Testis (tissue), 3 donors: ENCODE data around the gene BLVRB. TPM values are rescaled to one million over a fixed set of nuclear protein-coding genes. Genes with fewer than 3 reads are reported as not detected.

ENCODE experiments used
- DNase-seq: peaks from one replicate; pipeline ENCODE4 v3.0.0-alpha.2; 2019
- H3K27ac ChIP-seq, 2 donors: fragments of 200-600 bp; sonication (generic); one replicate each; pipeline ENCODE4 v1.5.1; 2019
- H3K27me3 ChIP-seq: fragments of 200-600 bp; sonication (generic); one replicate; pipeline ENCODE4 v1.5.1; 2019
- H3K36me3 ChIP-seq: fragments of 200-600 bp; sonication (generic); one replicate; pipeline ENCODE4 v1.5.1; 2017; ENCODE audit warnings: low read depth; ENCODE audit errors: missing control alignments
- H3K4me1 ChIP-seq: fragments of 200-600 bp; sonication (generic); one replicate; pipeline ENCODE4 v1.5.1; 2019
- H3K4me3 ChIP-seq, 2 donors: fragments of 200-600 bp; sonication (generic); one replicate each; pipeline ENCODE4 v1.5.1; 2017 to 2019
- H3K9me3 ChIP-seq: fragments of 200-600 bp; sonication (generic); one replicate; pipeline ENCODE4 v1.5.1; 2017
- POLR2A ChIP-seq: fragments of 450-650 bp; IDR thresholded peaks from one replicate; pipeline ENCODE4 v1.6.1; 2017; ENCODE audit warnings: antibody characterized with exemption, mild to moderate bottlenecking, moderate library complexity
- WGBS, 2 donors: methylation state at CpG; one replicate each; pipeline ENCODE4 v1.1.5; 2018; 5-methylcytosine and 5-hydroxymethylcytosine counted together
- intact Hi-C: fragments of 100-400 bp; cut with DNase I; formaldehyde crosslinking; loops from one replicate; pipeline ENCODE4 v1.15.1; 2023; ENCODE audit warnings: low total_unique reads
- polyA plus RNA-seq: library from polyadenylated mRNA; stranded (reverse); fragments of 350-450 nt; fragmentation: Illumina TruSeq; extraction: RNeasy Lipid Tissue Mini Kit (QIAGEN cat#74804); gene quantifications from one replicate; pipeline ENCODE4 v1.2.3, GENCODE V29; 2014; ENCODE audit warnings: low read depth, low replicate concordance; ENCODE audit not compliant: insufficient read depth
- total RNA-seq, 2 donors: library from RNA; depleted of rRNA; stranded (reverse); fragments of >200 nt; gene quantifications; one replicate each; pipeline ENCODE4 v1.2.3, GENCODE V29; 2016
- TF ChIP-seq, protein P1 (sequence below), 3 experiments: fragments of 450-650 bp in 2 of 3; fragments of 200-600 bp in 1 of 3; sonication (generic) in 1 of 3; IDR thresholded peaks; one replicate each; pipeline ENCODE4 v1.5.1; 2016 to 2019; ENCODE audit warnings: antibody characterized with exemption in 3 of 3, mild to moderate bottlenecking in 2 of 3, moderate library complexity in 1 of 3

The BLVRB gene
- total and polyA plus RNA-seq, 3 donors from 2014 or later, result 25.0 to 43.3 (median 36.8) TPM

DNA sequence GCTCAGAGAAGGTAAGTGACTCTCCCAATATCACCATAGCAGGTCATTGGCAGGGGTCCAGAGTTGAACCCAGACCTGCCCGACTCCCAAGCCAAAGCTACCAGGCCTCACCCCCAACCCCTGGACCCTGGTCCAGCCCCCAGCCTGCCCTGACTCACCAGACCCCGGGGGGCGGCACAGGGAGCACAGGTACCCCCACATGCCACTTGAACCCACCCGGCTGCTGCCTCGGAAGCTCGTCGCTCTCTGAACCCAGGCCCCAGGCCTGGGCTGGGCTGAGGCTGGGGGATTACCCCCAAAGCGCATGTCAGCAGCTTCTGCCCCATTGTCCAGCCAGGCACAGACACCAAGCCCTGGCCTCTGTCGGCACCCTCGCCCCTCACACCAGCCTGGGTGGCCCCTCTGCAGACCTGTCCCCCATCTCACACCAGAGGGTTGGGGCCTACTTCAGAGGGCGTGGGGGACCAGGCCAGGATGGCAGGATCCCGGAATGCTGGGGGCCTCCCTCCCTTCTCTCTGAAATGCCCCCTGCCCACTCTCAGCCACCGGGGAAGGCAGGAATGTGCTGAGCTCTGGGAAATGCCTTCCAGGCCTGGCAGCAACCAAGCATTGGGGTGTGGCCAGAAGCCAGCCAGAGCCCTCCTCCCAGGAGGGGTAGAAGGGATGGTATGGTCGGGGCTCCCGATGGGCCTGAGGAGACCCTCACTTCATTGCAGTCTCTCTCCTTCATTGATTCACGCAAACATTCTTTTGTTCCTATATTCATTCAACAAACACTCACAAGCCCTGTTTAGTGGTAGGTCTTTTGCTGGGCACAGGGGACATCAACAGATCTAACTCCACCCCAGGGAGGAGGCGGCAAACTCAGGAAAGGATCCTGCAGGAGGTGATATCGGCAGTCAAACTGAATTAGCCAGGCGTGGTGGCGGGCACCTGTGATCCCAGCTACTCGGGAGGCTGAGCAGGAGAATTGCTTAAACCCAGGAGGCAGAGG lies 50.7 kb downstream of the BLVRB start:
- WGBS, 2 donors, result 92 to 94% methylated on average over 8 to 21 of the region's 21 CpGs
- no peak for DNase-seq
- Histone ChIP-seq H3K9me3 (no peaks in the 10 kb centered on the region), H3K36me3 (no peaks in the 10 kb centered on the region), H3K4me1 (peaks cover 15% of the 10 kb centered on the region), H3K27ac (no peak overlapping the region), H3K4me3 (no peak overlapping the region), H3K27me3 (no peaks in the 10 kb centered on the region)
- TF ChIP-seq, protein P1, sequence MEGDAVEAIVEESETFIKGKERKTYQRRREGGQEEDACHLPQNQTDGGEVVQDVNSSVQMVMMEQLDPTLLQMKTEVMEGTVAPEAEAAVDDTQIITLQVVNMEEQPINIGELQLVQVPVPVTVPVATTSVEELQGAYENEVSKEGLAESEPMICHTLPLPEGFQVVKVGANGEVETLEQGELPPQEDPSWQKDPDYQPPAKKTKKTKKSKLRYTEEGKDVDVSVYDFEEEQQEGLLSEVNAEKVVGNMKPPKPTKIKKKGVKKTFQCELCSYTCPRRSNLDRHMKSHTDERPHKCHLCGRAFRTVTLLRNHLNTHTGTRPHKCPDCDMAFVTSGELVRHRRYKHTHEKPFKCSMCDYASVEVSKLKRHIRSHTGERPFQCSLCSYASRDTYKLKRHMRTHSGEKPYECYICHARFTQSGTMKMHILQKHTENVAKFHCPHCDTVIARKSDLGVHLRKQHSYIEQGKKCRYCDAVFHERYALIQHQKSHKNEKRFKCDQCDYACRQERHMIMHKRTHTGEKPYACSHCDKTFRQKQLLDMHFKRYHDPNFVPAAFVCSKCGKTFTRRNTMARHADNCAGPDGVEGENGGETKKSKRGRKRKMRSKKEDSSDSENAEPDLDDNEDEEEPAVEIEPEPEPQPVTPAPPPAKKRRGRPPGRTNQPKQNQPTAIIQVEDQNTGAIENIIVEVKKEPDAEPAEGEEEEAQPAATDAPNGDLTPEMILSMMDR (IDR thresholded peaks at IDR 0.05), result no peak
- no peak for TF ChIP-seq POLR2A
- intact Hi-C loops, result no loop called here

DNA sequence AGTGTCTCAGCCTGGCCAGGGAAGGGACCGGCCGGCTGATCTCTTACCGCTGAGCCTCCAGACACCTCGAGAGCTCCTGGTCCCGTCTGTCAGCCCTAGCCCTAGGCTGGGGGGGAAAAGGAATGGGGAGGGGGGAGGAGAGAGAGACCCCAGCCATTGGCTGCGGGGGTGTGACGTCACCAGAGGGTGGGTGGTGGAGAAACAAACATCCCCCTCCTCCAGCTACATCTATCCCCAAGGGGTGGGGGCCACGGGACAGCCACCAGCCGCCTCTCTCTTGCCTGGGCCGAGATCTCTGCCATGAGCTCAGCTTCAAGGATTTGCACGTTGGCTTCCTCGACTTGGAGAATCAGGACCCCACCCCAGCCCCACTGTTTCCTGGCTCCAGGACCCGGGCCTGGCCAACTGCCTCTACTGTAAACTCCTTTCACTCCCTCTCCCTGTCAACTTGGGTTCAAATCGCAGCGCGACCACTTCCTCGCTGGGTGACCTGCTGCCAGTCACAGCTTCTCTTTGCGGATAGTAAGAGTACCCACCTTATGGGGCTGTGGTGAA lies 52.2 kb downstream of the BLVRB start, which contains the start of gene PRX:
Gene PRX, minus strand, starts transcription at position 88 of the 555 bp plus-strand sequence. CDS start 5,446 bp downstream, outside the sequence.
- DNase-seq, result no peak
- peaks cover 15% of the 10 kb centered on the region for H3K4me1 ChIP-seq
- WGBS, 2 donors, result 51 to 61% methylated on average over 14 to 18 of the region's 18 CpGs
- TF ChIP-seq POLR2A, result no peak
- H3K27ac ChIP-seq, result no peak within 1 kb of the TSS
- H3K4me3 ChIP-seq, result no peak within 1 kb of the TSS
- no peaks in the 10 kb centered on the region for H3K27me3 ChIP-seq
- no peaks in the 10 kb centered on the region for H3K9me3 ChIP-seq
- intact Hi-C loops, result no loop called here
- no peaks in the 10 kb centered on the region for H3K36me3 ChIP-seq

DNA sequence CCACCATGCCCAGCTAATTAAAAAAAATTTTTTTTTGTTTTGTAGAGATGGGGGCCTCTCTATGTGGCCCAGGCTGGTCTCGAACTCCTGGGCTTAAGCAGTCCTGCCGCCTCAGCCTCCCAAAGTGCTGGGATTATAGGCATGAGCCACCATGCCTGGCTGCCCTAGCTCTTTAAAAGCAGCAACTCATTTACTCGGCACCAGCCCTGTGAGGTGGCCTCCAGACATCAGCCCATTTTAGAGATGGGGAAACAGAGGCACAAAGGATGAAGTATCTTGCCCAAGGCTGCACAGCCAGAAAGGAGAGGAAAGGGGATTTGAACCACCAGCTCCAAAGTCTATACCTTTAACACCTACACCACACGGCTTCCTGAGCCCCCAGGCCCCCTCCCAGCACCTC lies 52.7 kb downstream of the BLVRB start:
- H3K27me3 ChIP-seq, result no peaks in the 10 kb centered on the region
- no peaks in the 10 kb centered on the region for H3K36me3 ChIP-seq
- WGBS, 2 donors, result 77 to 78% methylated on average over 4 of the region's 4 CpGs
- intact Hi-C loops, result no loop called here
- no peak overlapping the region for H3K27ac ChIP-seq
- no peak for DNase-seq
- H3K4me1 ChIP-seq, result peaks cover 15% of the 10 kb centered on the region
- H3K4me3 ChIP-seq, result no peak overlapping the region
- TF ChIP-seq POLR2A, result no peak
- TF ChIP-seq, protein P1 (IDR thresholded peaks at IDR 0.05), result no peak
- H3K9me3 ChIP-seq, result no peaks in the 10 kb centered on the region

DNA sequence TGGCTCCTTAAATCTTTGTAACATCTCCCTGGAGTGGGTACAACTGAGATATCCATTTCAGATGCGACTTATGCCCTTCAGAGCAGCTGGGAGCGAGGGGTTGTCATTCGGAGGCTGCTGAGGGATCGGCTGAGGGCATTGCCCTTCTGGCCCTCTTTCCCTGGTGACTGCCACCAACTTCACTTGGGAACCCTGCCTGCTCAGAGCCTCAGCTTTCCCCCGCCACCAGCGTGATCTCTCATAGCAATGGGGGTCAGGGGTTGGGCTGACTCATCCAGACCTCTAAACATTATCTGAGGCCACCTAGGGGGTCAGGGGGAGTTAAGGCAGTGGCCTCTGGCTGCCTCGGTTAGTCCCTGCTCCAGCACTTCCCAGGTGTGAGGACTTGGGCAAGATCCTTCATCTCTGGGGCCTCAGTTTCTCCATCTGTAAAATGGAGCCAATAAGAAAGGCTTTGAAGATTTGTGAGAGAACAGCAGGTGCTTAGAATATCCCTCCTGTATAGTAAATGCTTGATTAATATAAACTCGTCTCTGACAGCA lies 53.5 kb downstream of the BLVRB start:
- no peaks in the 10 kb centered on the region for H3K9me3 ChIP-seq
- TF ChIP-seq, protein P1 (IDR thresholded peaks at IDR 0.05), result no peak
- no peak for TF ChIP-seq POLR2A
- intact Hi-C loops, result no loop called here
- no peak for DNase-seq
- H3K27me3 ChIP-seq, result no peaks in the 10 kb centered on the region
- H3K4me1 ChIP-seq, result peaks cover 10% of the 10 kb centered on the region
- no peak overlapping the region for H3K27ac ChIP-seq
- no peaks in the 10 kb centered on the region for H3K36me3 ChIP-seq
- WGBS, 2 donors, result 79 to 86% methylated on average over 6 to 8 of the region's 8 CpGs
- H3K4me3 ChIP-seq, result no peak overlapping the region
